T-cell (primary cell): ENCODE results near the gene IQGAP1. TPM values are rescaled to one million over a fixed set of nuclear protein-coding genes. Genes with fewer than 3 reads are reported as not detected.
A peak's percentile ranks its signal among the peaks of the same experiment; 100 is the strongest.

Experiments used
- ATAC-seq, 4 experiments: fragments of 200-7000 bp in 3 of 4; fragments of 150-1000 bp in 1 of 4; cut with Tn5 transposase; replicated peaks in 1 of 4; 1 replicate in 3 of 4; 2 replicates in 1 of 4; pipeline ENCODE4 v1.10.0; 2021; ENCODE audit warnings: moderate library complexity in 3 of 4, mild to moderate bottlenecking in 2 of 4, moderate number of reproducible peaks in 1 of 4
- CTCF ChIA-PET, 2 donors: fragments of 300-600 bp; sonication (Branson Sonifier 250); formaldehyde crosslinking; loops; one replicate each; lab custom pipeline; 2022; ENCODE audit warnings: antibody characterized with exemption in 2 of 2; lab: Charles Lee
- POLR2A ChIA-PET, 2 donors: fragments of 300-600 bp; sonication (Branson Sonifier 250); formaldehyde crosslinking; loops; one replicate each; lab custom pipeline; 2022; ENCODE audit warnings: antibody characterized with exemption in 2 of 2; lab: Charles Lee
- DNase-seq, 35 experiments: peaks; one replicate each; pipeline versions ENCODE4 v3.0.0 to v3.0.0-alpha.2; 2013 to 2023
- H3K27ac ChIP-seq: one replicate; pipeline ENCODE4 v1.5.1; 2013; ENCODE audit warnings: low read length
- H3K27me3 ChIP-seq, 2 experiments: replicated peaks in 1 of 2; 1 replicate in 1 of 2; 2 replicates in 1 of 2; pipeline versions ENCODE4 v1.6.1 to v1.7.0; 2013; ENCODE audit warnings: low read length in 1 of 2, mixed read lengths in 1 of 2; ENCODE audit not compliant: control insufficient read depth in 2 of 2, insufficient read depth in 2 of 2; ENCODE audit errors: extremely low read depth in 1 of 2
- H3K36me3 ChIP-seq, 2 donors: 1 replicate in 1 of 2; 2 replicates in 1 of 2; pipeline versions ENCODE4 v1.6.1 to v1.7.0; 2013; ENCODE audit warnings: low read length in 1 of 2; ENCODE audit not compliant: control insufficient read depth in 2 of 2, insufficient read depth in 1 of 2; ENCODE audit errors: extremely low read depth in 1 of 2
- H3K4me1 ChIP-seq, 2 experiments: 1 replicate in 1 of 2; 2 replicates in 1 of 2; pipeline versions ENCODE4 v1.6.1 to v1.7.0; 2013; ENCODE audit warnings: low read length in 2 of 2, mixed read lengths in 1 of 2; ENCODE audit not compliant: insufficient read depth in 2 of 2, control insufficient read depth in 1 of 2; ENCODE audit errors: extremely low read depth in 1 of 2
- H3K4me3 ChIP-seq, 2 donors: 1 replicate in 1 of 2; 2 replicates in 1 of 2; pipeline versions ENCODE4 v1.5.1 to v1.7.0; 2013; ENCODE audit warnings: mild to moderate bottlenecking in 2 of 2, low read length in 1 of 2, moderate library complexity in 1 of 2; ENCODE audit not compliant: control insufficient read depth in 1 of 2; ENCODE audit errors: extremely low read depth in 1 of 2
- H3K9me3 ChIP-seq: 2 replicates; pipeline ENCODE4 v1.7.0; 2013
- H3K27ac Mint-ChIP-seq, 2 donors: one replicate each; pipeline ENCODE4 v1.8.0; 2020 to 2021; ENCODE audit warnings: mild to moderate bottlenecking in 2 of 2, mixed read lengths in 2 of 2
- H3K27me3 Mint-ChIP-seq, 2 donors: one replicate each; pipeline ENCODE4 v1.8.0; 2021 to 2022; ENCODE audit warnings: mixed read lengths in 2 of 2
- H3K36me3 Mint-ChIP-seq: one replicate; pipeline ENCODE4 v1.8.0; 2021; ENCODE audit warnings: mixed read lengths
- H3K4me1 Mint-ChIP-seq, 3 donors: one replicate each; pipeline ENCODE4 v1.8.0; 2020 to 2022; ENCODE audit warnings: mixed read lengths in 3 of 3, mild to moderate bottlenecking in 1 of 3
- H3K4me3 Mint-ChIP-seq, 3 donors: one replicate each; pipeline ENCODE4 v1.8.0; 2020 to 2022; ENCODE audit warnings: mild to moderate bottlenecking in 3 of 3, mixed read lengths in 3 of 3, moderate library complexity in 3 of 3
- H3K9me3 Mint-ChIP-seq, 3 donors: one replicate each; pipeline ENCODE4 v1.8.0; 2020 to 2022; ENCODE audit warnings: mixed read lengths in 3 of 3
- WGBS: methylation state at CpG from one replicate; pipeline ENCODE4 v1.1.5; 2013; ENCODE audit warnings: missing lambda C conversion rate; ENCODE audit not compliant: insufficient coverage; 5-methylcytosine and 5-hydroxymethylcytosine counted together
- total RNA-seq, 35 experiments: library from RNA in 6 of 35; stranded (reverse) in 6 of 35; fragments of 120-200 nt in 1 of 35; gene quantifications; one replicate each; pipeline versions ENCODE4 v1.2.1 to v1.2.4 and lab custom pipeline; 2013 to 2026

The IQGAP1 gene
- total RNA-seq, 5 donors from 2014 or later (not counting 1 experiment from before 2014, with no cell fraction given), result 125 to 158 (median 127) TPM

DNA sequence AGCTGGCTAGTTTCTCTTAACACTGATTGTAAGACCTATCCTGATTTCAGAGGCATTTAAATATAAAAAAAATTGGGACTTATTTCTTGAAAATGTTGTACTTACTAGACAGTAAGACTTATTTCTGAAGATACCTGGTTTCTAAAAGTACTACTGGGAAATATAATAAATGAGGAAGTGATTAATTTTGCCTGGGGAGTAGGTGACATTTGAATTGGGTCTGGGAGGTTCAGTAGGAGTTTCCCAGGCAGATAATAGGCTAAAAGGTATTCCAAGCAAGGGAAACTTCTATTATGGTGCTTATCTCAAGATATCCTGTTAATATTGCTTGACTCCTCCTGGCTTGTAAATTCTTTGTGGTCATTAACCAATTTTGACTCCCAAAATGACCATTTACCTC, 6.5 kb upstream of the IQGAP1 start:
- H3K36me3 Mint-ChIP-seq, result peaks cover 4% of the 10 kb centered on the region
- POLR2A ChIA-PET, result no interaction called here
- H3K4me1 Mint-ChIP-seq, result peaks cover 20 to 40% (median 32%) of the 10 kb centered on the region in 3 donors

DNA sequence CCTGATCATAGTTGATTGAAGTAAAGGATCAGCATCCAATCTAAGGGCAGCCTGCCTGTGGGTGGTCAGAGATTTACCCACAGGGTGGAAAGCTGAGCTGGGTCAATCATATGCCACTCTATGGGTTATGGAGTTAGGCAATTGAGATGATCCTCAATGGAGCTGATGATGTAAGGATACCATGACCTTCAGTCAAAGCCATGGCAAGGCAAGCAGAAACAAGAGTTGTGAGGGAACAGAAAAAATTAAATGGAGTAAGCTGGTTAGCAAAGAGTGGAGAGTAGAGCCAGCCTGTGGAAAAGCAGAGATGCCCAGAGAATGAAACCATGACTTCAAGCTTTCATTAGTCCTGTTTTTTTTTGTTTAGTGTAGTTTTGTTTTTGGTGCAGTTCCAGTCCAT, 5.7 kb upstream of the IQGAP1 start:
- ATAC-seq (no peak), DNase-seq (no peak)
- H3K9me3 Mint-ChIP-seq, result peaks cover 0 to 6% (median 4%) of the 10 kb centered on the region in 3 donors
- no peaks in the 10 kb centered on the region for H3K27me3 Mint-ChIP-seq
- H3K4me3 Mint-ChIP-seq, result no peak overlapping the region
- H3K4me1 Mint-ChIP-seq, result peaks cover 12 to 34% (median 25%) of the 10 kb centered on the region in 3 donors
- no peak overlapping the region for H3K27ac ChIP-seq
- no peaks in the 10 kb centered on the region for H3K9me3 ChIP-seq
- POLR2A ChIA-PET, result no interaction called here
- peaks cover 4% of the 10 kb centered on the region for H3K36me3 Mint-ChIP-seq
- no peak overlapping the region for H3K27ac Mint-ChIP-seq
- H3K4me3 ChIP-seq, result no peak overlapping the region
- no peaks in the 10 kb centered on the region for H3K36me3 ChIP-seq
- no peaks in the 10 kb centered on the region for H3K27me3 ChIP-seq
- CTCF ChIA-PET, result no interaction called here
- peaks cover 16 to 23% of the 10 kb centered on the region in 2 experiments for H3K4me1 ChIP-seq

More for the DNA sequence above, 6.5 kb upstream of the IQGAP1 start:
- Histone ChIP-seq H3K36me3 (no peaks in the 10 kb centered on the region), H3K4me3 (no peak overlapping the region), H3K9me3 (no peaks in the 10 kb centered on the region), H3K4me1 (peaks cover 23 to 28% of the 10 kb centered on the region in 2 experiments), H3K27ac (no peak overlapping the region), H3K27me3 (no peaks in the 10 kb centered on the region)
- DNase-seq, result no peak
- no peak overlapping the region for H3K27ac Mint-ChIP-seq
- CTCF ChIA-PET, result no interaction called here
- peaks cover 0 to 6% (median 4%) of the 10 kb centered on the region in 3 donors for H3K9me3 Mint-ChIP-seq
- H3K4me3 Mint-ChIP-seq, result no peak overlapping the region
- no peaks in the 10 kb centered on the region for H3K27me3 Mint-ChIP-seq
- ATAC-seq, result no peak

DNA sequence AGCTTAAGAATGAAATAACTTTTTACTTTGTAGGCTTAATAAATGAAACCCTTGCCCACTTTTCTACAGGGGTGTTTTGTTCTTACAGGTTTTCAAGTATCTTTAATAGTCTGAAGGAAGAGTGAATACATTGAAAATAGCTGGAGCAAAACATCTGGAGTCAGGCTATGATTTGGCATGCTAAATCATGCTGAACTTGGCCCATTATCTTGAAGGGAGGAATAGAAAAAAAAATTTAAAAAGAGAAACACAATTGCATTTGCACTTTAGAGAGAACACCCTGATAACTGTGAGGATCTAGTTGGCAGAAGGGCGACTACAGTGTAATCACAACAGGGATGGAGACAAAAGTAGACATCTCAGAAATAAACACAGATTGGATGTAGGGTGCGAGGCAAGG, 1.8 kb upstream of the IQGAP1 start:
- Mint-ChIP-seq H3K27me3 (no peaks in the 10 kb centered on the region), H3K4me3 (peak overlapping the region in 1 of 3 donors; percentile 21), H3K9me3 (no peaks in the 10 kb centered on the region), H3K36me3 (peaks cover 11% of the 10 kb centered on the region), H3K4me1 (peaks cover 30 to 41% (median 34%) of the 10 kb centered on the region in 3 donors), H3K27ac (peak overlapping the region; percentile 66 to 74)
- WGBS, result 100% methylated on average over 1 of the region's 2 CpGs
- ChIA-PET POLR2A (interaction anchor here in 1 of 2 donors (0.8 kb wide), 1 partner anchor 260 kb away, joined by 8 read pairs; no protein-coding TSS in a partner anchor), CTCF (interaction anchor here (0.6 to 0.9 kb wide), 5 partner anchors 93 to 237 kb away, joined by 3 to 6 read pairs (median 4); no protein-coding TSS in a partner anchor)
- ATAC-seq, result no peak
- no peak overlapping the region for H3K27ac ChIP-seq
- no peaks in the 10 kb centered on the region for H3K9me3 ChIP-seq
- H3K4me1 ChIP-seq, result peaks cover 18 to 24% of the 10 kb centered on the region in 2 experiments
- peaks cover 4 to 6% of the 10 kb centered on the region in 2 donors for H3K36me3 ChIP-seq
- DNase-seq, result no peak
- H3K27me3 ChIP-seq, result no peaks in the 10 kb centered on the region
- H3K4me3 ChIP-seq, result no peak overlapping the region

DNA sequence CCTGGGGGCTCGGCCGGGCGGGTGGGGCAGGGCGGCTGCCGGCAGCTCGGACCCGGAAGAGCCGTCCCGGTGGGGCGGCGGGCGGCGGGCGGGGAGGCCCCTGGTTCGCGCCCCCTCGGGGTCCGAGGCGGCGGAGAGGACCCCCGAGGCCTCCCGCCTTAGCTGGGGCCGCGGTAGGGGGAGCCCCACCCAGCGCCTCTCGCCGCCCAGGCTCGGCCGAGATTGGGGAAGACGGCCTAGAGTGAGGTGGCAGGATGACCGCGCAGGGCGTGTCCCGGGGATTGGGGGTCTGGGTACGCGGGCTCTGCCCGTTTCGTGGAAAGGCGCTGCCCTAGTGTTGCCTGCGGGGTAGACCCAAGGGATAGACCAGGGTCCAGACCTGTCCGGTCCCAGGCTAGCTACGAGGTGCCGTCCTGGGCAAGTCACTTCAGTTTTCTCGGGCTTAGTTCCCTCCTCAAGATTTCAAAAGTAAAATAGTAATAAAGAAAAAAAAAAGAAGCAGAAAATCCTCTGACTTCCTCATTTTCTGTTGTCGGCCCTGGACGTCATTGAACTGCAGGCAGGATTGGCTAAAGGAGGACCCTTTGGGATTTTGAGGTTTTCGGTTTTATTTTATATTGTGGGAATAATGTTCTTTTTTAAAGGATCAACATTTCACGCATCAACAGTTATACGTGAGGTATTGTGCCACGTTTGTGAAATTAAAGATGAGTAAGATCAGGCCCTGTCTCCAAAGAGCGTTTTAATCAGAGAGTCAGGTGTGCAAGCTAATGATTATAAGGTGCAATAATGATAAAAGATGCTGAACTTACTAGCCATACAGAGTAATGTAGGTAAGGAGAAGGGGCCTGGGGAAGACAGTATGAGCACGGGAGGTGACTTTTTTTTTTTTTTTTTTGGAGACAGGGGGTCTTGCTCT, 679 bp downstream of the IQGAP1 start:
- ATAC-seq (peak; percentile 13 to 44 (median 37)), DNase-seq (peak in 32 of 35 experiments; percentile 6 to 62 (median 32))
- H3K27ac Mint-ChIP-seq, result peak overlapping the region; percentile 91 to 92
- Histone ChIP-seq H3K36me3 (peaks cover 4 to 17% of the 10 kb centered on the region in 2 donors), H3K27ac (peak overlapping the region; percentile 74), H3K4me1 (peaks cover 28 to 34% of the 10 kb centered on the region in 2 experiments), H3K9me3 (no peaks in the 10 kb centered on the region), H3K27me3 (no peaks in the 10 kb centered on the region), H3K4me3 (peak overlapping the region; percentile 91 to 98)
- H3K9me3 Mint-ChIP-seq, result no peaks in the 10 kb centered on the region
- peak overlapping the region; percentile 84 to 91 (median 91) for H3K4me3 Mint-ChIP-seq
- CTCF ChIA-PET, result interaction anchor here (0.6 to 2.1 kb wide), 11 partner anchors 12 to 546 kb away, joined by 3 to 15 read pairs (median 4); partner anchors contain the start of genes HDDC3 (in 1 of the 2) and UNC45A (in 1 of the 2)
- POLR2A ChIA-PET, result interaction anchor here (0.6 to 2.2 kb wide), 14 partner anchors 10 to 599 kb away, joined by 3 to 49 read pairs (median 5); no protein-coding TSS in a partner anchor
- peaks cover 54 to 59% (median 55%) of the 10 kb centered on the region in 3 donors for H3K4me1 Mint-ChIP-seq
- no peaks in the 10 kb centered on the region for H3K27me3 Mint-ChIP-seq
- WGBS, result 0% methylated on average over 42 of the region's 52 CpGs
- H3K36me3 Mint-ChIP-seq, result peaks cover 32% of the 10 kb centered on the region

DNA sequence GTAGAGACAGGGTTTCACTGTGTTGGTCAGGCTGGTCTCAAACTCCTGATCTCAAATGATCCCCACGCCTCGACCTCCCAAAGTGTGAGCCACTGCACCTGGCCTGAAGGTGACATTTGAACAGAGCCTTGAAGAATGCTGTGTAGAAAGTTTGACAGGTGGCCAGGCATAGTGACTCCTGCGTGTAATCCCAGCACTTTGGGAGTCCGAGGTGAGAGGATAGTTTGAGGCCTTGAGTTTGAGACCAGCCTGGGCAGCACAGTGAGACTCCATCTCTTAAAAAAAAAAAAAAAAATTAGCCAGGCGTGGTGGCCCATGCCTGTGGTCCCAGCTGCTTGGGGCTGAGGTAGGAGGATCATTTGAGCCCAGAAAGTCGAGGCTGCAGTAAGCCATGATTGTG, 1.5 kb downstream of the IQGAP1 start:
- H3K27me3 Mint-ChIP-seq, result no peaks in the 10 kb centered on the region
- Histone ChIP-seq H3K4me1 (peaks cover 28 to 41% of the 10 kb centered on the region in 2 experiments), H3K27ac (no peak overlapping the region), H3K36me3 (peaks cover 4 to 17% of the 10 kb centered on the region in 2 donors), H3K27me3 (no peaks in the 10 kb centered on the region), H3K4me3 (peak overlapping the region; percentile 91 to 98), H3K9me3 (no peaks in the 10 kb centered on the region)
- H3K36me3 Mint-ChIP-seq, result peaks cover 37% of the 10 kb centered on the region
- CTCF ChIA-PET, result interaction anchor here (0.6 to 2.1 kb wide), 5 partner anchors 11 to 543 kb away, joined by 3 to 15 read pairs (median 4); partner anchors contain the start of gene HDDC3 (in 1 of the 2)
- no peak for DNase-seq
- no peak for ATAC-seq
- peaks cover 60 to 65% (median 62%) of the 10 kb centered on the region in 3 donors for H3K4me1 Mint-ChIP-seq
- peak overlapping the region; percentile 84 to 91 (median 84) for H3K4me3 Mint-ChIP-seq
- H3K27ac Mint-ChIP-seq, result peak overlapping the region; percentile 66 to 91
- POLR2A ChIA-PET, result interaction anchor here (0.7 to 2.2 kb wide), 2 partner anchors 10 to 289 kb away, joined by 8 to 49 read pairs; no protein-coding TSS in a partner anchor
- no peaks in the 10 kb centered on the region for H3K9me3 Mint-ChIP-seq
- WGBS, result 13% methylated on average over 1 of the region's 6 CpGs

DNA sequence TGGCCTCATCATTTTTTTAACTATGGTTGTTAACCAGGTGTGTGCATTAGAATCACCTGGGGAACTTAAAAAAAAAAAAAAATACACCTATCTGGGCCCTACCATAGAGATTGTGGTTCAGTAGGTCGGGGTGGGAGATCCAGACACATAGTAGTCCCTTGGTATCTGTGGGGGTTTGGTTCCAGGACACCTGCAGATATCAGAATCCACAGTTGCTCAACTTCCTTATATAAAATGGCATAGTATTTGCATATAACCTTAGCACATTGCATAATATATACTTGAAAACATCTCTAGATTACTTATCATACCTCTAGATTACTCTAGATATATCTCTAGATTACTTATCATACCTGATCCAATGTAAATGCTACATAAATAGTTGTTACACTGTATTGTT, 5.0 kb downstream of the IQGAP1 start:
- no peak overlapping the region for H3K27ac ChIP-seq
- no peaks in the 10 kb centered on the region for H3K9me3 ChIP-seq
- H3K36me3 Mint-ChIP-seq, result peaks cover 50% of the 10 kb centered on the region
- ChIA-PET POLR2A (no interaction called here), CTCF (interaction anchor here (0.5 to 0.7 kb wide), 4 partner anchors 18 to 76 kb away, joined by 3 to 5 read pairs (median 4); no protein-coding TSS in a partner anchor)
- WGBS, result no CpG with 5 or more reads among the region's 1 CpG
- H3K4me1 Mint-ChIP-seq, result peaks cover 76 to 78% (median 77%) of the 10 kb centered on the region in 3 donors
- no peaks in the 10 kb centered on the region for H3K27me3 ChIP-seq
- DNase-seq (no peak), ATAC-seq (no peak)
- no peak overlapping the region for H3K4me3 Mint-ChIP-seq
- no peak overlapping the region for H3K4me3 ChIP-seq
- peaks cover 4 to 17% of the 10 kb centered on the region in 2 donors for H3K36me3 ChIP-seq
- no peaks in the 10 kb centered on the region for H3K9me3 Mint-ChIP-seq
- peaks cover 28 to 41% of the 10 kb centered on the region in 2 experiments for H3K4me1 ChIP-seq
- no peak overlapping the region for H3K27ac Mint-ChIP-seq
- H3K27me3 Mint-ChIP-seq, result no peaks in the 10 kb centered on the region
